Activated CD4-positive, alpha-beta T cell treated with anti-CD3 and anti-CD28 coated beads, Interleukin-2, Interleukin-4, amounts not matched to agents 100 ng/mL and 50 ng/mL, durations not matched to agents 16 hours and 8 hours (primary cell): ENCODE measurements around the gene CACNA1B.
"Not testable (repeated sequence)": the region's sequence is repeated elsewhere in the genome, so short reads cannot be mapped to it uniquely, and the experiment has no call there.

ENCODE experiments used
- DNase-seq: peaks from one replicate; pipeline ENCODE4 v3.0.0-alpha.2; 2020; ENCODE audit warnings: low spot score

The CACNA1B gene

DNA sequence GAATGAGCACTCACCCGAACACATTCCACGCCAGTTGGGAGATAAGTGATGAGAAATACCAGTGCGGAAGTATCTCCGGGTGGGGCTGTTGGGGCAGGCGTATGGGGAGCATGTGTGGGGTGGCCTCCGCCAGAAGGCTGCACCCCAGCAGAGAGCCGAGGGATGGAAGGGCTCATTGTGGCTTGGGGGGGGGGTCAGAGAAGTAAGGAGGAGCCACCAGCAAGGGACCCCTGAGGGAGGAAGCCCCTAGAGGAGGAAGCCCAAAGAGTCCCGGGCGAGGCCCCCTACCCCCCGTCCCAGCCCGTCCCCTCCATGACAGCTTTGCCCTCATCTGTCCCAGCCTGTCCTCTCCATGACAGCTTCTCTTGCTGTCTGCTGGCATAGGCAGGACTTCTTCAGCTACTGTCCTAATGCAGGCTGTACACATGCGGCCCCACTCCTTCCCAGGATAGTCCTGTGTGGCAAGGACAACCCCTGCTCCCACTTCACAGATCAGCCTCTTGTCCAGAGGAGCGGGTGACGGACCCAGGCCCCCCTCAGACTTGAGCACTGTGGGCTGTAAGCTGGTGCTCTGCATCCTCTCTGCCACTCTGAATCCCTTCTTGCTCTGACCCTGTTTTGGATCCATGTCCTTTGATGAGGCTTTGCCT, 239.6 kb downstream of the CACNA1B start:
- no peak for DNase-seq

DNA sequence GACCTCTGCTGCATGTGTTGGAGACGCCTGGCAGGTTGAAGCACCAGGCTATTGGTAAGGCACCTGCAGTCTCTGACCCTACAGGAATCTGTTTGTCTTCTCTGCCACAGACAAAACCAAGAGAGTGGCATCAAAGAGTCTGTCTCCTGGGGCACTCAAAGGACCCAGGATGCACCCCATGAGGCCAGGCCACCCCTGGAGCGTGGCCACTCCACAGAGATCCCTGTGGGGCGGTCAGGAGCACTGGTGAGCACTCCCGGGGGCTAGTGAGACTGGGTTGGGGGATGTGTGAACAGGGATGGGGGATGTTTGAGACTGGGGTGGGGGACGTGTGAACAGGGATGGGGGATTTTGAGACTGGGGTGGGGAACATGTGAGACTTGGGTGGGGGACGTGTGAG, 240.3 kb downstream of the CACNA1B start:
- no peak for DNase-seq

DNA sequence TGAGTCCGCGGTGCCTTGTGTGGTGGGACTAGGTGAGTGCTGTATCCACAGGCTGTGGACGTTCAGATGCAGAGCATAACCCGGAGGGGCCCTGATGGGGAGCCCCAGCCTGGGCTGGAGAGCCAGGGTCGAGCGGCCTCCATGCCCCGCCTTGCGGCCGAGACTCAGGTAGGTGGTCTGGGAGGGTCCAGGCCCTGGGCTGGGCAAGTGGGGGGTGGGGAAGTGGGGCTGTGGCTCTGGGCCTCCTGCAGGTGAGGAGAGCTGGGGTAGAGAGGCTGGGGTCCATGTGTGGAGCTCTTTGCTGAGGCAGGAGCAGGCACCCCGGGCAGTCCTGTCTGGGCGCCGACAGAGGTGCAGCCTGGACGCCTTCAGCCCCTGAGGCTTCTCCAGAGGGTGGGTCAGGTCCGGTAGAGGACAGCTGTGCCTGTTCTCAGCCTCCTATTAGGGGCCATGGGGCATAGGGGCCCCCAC, 241.1 kb downstream of the CACNA1B start:
- no peak for DNase-seq

DNA sequence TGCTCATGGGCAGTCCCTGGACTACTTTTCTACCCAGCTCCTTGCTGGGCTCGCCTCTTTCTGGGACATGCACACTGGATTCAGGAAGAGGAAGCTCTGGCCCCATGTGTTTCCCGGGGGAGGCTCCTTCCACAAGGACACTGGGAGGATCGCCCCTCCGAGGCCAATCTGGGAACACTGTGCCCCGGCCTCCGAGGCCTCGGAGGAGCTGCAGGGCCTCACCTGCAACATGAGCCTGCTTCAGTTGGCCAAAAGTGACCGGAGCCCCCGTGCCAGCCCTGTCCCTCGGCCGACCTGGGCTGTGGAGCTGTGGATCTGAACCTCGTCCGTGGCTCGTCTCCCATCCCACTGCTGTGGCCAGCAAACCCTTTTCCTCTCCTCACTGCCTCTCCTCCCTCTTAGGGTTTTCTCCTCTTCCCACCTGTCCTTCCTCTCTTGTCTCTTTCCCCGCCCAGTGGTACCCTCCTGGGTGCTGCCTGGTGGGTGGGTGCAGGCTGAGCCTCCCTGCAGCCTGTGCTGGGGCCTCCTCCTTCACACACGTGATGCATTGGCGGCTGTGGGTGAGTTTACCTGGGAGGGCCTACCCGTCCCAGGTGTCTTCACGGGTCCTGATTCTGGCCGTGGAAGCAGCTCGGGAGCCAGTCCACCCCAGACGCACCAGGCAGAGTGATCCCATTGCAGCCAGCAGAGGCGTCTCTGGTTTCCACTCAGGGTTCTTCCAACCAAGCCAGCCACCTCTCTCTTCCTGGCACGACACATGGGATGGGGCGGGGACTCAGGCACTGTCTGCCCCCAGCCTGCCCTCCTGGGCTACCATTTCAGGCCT, 241.8 kb downstream of the CACNA1B start:
- no peak for DNase-seq

DNA sequence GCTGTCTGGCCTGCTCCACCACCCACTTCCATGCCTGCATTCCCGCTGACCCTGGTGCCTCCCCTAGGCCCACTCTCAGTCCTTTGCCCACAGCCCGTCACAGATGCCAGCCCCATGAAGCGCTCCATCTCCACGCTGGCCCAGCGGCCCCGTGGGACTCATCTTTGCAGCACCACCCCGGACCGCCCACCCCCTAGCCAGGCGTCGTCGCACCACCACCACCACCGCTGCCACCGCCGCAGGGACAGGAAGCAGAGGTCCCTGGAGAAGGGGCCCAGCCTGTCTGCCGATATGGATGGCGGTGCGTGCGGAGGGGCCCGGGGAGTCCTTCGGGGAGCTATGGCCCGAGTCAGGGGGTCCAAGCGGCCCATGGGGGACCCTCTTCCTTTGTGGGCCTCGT, 242.5 kb downstream of the CACNA1B start:
- DNase-seq = no peak

DNA sequence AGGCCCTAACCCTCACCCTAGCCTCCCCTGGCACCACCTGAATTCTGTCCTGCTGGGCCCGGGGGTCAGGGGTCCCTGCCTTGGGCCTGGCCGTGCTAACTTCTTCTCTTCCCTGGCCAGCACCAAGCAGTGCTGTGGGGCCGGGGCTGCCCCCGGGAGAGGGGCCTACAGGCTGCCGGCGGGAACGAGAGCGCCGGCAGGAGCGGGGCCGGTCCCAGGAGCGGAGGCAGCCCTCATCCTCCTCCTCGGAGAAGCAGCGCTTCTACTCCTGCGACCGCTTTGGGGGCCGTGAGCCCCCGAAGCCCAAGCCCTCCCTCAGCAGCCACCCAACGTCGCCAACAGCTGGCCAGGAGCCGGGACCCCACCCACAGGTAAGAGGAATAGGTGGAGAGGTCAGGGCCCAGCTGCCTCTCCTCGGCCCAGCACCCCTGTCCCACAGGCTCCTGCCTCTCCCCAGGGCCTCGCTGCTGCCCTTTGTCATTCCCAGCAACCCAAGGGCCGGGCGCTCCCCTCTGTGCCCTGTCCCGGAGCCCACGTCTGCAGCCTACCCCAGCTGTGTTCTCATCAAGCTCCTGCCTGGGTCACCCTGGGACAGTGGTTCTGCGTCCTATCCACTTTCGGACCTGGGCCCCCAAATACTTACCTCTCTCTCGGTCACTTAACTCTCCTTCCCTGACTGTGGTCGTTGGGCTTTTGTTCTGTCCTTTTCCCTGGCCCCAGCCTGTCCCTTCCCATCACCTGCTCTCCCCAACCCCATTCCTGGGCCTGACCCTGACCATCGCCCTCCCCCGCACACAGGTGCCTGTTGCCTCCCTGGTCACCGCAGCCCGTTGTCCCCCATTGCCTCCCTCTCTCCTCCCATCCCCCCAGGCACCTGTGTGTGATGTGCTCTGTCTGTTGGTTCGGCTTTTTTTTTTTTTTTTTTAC, 243.2 kb downstream of the CACNA1B start:
- DNase-seq = no peak

DNA sequence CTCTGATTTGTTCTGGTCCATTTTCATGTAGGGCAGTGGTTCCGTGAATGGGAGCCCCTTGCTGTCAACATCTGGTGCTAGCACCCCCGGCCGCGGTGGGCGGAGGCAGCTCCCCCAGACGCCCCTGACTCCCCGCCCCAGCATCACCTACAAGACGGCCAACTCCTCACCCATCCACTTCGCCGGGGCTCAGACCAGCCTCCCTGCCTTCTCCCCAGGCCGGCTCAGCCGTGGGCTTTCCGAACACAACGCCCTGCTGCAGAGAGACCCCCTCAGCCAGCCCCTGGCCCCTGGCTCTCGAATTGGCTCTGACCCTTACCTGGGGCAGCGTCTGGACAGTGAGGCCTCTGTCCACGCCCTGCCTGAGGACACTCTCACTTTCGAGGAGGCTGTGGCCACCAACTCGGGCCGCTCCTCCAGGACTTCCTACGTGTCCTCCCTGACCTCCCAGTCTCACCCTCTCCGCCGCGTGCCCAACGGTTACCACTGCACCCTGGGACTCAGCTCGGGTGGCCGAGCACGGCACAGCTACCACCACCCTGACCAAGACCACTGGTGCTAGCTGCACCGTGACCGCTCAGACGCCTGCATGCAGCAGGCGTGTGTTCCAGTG, 244.0 kb downstream of the CACNA1B start:
- DNase-seq = no peak

DNA sequence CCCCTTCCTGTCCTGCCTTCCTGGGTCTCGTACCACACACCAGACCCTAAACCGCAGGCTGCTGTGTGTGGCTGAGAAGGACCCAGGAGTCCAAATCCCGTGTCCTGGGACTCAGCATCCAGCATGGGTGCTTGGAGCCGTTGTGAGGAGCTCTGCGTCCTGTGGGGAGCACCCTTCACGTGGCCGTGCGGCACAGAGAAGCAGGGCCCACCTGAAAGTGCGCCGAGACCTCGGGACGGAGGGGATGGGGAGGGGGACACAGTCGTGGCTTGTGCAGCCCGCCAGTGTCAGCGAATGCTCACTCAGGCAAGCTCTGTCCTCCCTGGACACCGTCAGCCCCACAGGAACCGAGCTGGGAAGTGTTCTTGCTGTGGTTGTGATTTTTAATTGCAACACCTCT, 244.6 kb downstream of the CACNA1B start:
- no peak for DNase-seq

DNA sequence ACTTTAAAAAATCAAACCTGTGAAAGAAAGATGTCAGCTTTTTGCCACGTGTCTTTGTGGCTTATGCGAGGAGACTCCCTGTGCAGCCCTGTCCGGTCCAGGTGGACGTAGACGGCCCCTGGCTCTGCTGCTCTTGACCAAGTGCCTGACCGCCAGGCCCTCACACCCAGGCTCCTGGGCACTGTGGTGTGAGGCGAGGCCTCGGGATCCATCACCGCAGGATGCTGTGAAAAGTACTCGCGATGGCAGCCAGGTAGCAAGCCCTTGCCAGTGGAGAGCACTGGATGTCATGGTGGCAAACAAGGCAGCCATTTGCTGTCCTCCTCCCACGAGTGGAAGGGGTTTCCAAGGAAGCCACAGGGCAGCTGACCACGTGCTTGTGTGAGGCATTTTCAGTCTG, 245.1 kb downstream of the CACNA1B start:
- no peak for DNase-seq

DNA sequence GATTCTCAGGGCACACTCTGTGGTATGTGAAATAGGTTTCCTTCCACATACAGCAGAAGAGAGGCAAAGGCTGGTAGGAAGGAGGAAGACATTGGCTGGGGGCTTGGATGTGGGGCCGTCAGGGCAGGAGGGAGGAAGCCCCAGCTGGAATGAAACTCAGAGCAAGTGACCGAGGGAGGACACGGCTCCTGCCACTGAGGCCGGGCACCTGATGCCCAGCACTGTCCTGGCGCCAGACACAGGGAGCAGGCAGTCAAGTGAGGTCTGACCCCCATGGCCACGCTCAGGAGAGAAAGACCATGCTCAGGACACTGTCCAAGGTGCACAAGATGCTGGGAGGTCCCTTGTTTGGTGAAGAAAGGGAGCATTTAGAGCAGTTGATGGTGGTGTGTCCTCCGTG, 245.5 kb downstream of the CACNA1B start:
- no peak for DNase-seq

DNA sequence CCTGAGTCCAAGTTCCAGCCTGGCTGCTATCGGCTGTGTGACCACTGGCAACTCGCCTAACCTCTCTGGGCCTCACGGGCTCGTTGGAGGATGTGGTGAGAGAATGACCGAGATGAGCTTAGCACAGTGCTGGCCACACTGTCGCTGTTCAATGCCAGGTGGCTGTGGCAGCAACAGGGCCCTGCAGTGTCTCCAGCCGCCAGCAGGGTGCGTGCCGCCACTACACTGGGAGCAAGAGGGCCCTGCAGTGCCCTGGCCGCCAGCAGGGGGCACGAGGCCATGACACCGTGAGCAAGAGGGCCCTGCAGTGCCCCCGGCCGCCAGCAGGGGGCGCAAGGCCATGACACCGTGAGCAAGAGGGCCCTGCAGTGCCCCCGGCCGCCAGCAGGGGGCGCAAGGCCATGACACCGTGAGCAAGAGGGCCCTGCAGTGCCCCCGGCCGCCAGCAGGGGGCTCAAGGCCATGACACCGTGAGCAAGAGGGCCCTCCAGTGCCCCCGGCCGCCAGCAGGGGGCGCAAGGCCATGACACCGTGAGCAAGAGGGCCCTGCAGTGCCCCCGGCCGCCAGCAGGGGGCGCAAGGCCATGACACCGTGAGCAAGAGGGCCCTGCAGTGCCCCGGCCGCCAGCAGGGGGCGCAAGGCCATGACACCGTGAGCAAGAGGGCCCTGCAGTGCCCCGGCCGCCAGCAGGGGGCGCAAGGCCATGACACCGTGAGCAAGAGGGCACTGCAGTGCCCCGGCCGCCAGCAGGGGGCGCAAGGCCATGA, 248.7 kb downstream of the CACNA1B start:
- DNase-seq = peak; percentile 82

DNA sequence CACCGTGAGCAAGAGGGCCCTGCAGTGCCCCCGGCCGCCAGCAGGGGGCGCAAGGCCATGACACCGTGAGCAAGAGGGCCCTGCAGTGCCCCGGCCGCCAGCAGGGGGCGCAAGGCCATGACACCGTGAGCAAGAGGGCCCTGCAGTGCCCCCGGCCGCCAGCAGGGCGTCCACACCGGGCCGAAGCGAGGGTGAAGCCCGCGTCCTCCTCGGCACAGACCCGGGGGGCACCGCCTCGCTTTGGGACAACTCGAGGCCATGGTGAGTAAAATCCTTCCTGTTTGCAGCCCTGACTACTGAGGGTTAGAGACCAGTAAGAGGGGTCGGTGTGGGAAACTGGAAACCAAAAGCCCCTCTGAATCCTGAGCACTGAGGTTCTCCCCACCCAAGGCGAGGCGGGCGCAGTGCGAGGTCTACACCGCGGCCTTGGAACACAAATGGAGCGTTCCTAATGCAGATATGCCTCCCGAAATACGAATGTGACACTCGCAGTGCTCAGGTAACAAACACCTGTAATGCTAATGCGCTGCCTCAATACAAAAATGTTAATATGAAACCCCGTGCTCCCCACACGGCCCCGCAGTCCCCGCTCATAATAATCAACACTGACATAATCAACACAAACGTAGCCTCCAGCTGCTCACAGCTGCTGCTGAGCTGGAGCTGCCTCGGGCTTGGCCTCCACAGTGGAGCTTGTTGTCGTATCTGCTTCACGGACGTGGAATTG, 249.4 kb downstream of the CACNA1B start:
- not testable (repeated sequence) for DNase-seq

DNA sequence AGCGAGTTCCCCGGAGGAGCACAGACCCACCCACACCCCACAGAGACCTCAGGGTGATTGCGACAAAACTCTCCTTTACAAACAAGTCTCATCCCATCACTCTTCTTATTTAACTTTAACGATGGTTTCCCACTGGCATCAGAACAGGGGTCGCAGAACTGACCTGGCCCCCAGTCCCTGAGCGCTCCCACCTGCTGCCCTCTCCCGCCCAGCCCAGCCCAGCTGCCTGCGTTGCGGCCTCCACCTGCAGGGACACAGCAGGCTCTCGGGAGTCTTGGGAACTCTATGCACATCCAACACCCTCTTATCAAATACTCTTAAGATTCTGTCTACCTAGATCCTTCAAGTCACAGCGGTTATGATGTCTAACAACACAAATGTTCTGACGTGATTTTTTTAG, 250.4 kb downstream of the CACNA1B start:
- DNase-seq = not testable (repeated sequence)

DNA sequence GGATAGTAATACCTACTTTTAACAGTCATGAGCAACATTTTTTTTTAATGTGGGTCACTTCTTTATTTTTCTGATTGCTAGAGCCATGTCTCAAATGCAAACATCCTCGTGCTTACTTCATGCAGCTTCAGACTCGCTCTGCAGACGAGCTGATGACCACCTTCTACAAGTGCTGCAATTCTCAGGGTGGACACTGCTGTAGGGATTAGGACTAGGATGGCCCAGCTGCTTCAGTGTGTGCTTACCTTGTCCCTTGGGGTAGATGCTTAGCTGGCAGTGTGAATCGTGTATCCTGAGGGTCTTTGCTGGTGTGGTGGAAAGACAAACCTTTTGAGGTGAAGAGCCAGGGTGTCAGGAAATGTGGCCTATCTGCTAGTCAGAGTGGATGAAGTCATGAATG, 251.7 kb downstream of the CACNA1B start:
- not testable (repeated sequence) for DNase-seq

DNA sequence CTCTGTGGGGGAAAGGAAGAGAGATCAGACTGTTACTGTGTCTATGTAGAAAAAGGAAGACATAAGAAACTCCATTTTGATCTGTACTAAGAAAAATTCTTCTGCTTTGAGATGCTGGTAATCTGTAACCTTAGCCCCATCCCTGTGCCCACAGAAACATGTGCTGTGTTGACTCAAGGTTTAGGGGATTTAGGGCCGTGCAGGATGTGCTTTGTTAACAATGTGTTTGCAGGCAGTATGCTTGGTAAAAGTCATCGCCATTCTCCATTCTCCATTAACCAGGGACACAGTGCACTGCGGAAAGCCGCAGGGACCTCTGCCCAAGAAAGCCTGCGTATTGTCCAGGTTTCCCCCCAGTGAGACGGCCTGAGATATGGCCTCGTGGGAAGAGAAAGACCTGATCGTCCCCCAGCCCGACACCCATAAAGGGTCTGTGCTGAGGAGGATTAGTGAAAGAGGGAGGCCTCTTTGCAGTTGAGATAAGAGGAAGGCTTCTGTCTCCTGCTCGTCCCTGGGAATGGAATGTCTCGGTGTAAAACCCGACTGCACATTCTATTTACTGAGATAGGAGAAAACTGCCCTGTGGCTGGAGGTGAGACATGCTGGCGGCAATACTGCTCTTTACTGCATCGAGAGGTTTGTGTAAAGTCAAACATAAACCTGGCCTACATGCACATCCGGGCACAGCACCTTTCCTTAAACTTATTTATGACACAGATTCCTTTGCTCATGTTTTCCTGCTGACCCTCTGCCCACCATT, 255.5 kb downstream of the CACNA1B start:
- DNase-seq = not testable (repeated sequence)

DNA sequence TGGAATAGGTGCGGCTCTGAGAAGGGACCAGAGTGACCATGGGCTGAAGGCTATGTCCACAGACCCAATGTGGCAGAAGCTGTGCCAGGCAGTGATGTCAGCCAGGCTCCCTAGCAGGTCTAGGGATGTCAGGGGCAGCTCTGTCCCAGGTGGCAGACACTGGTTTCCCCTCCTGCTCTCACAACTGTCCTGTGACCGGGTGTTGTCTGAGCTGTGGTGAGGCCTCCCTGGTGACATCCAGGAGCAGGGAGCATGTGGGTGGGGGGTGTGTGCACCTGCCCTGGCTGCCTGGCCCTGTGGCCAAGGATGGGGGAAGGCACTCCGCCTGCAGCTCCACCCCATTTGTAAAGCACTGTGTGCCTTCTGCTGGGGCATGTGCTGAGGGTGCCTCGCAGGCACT, 257.0 kb downstream of the CACNA1B start:
- DNase-seq = not testable (repeated sequence)

DNA sequence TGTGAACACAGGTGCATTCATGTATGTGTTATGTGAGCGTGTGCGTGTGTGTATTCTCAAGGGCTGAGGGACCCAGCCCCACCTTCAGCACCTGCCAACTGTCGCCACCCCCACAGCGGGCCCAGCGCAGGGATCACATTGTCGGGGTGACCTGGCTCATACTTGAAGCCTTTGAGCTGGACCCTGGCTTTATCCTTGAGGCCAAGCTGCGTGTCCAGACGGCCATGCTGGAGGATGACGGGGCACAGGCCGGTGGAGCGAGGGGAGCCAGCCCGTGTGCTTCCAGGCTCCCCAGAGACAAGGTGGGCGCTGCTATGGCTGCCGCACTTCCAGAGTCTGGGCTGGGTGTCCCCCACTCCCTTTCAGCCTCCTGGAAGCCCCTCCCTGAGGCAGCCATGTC, 261.5 kb downstream of the CACNA1B start:
- not testable (repeated sequence) for DNase-seq

DNA sequence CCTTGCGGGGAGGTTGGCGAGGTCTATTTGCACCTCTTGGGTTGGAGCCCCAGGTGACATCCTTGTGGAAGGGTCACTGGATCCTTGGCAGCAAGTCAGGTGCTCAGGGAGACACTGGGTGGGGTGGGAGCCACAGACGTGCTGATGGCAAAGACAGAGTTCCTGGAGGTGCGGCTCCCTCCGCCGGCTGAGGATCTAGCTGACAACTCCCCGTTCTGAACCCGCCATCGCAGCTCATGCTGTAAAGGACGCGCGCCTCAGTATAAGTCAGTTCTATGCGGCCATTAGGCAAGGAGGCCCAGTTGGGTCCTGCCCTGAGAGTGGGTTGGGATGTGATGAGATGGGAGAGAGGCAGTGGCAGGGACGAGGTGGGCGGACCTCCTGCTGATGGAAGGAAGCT, 263.4 kb downstream of the CACNA1B start:
- not testable (repeated sequence) for DNase-seq

DNA sequence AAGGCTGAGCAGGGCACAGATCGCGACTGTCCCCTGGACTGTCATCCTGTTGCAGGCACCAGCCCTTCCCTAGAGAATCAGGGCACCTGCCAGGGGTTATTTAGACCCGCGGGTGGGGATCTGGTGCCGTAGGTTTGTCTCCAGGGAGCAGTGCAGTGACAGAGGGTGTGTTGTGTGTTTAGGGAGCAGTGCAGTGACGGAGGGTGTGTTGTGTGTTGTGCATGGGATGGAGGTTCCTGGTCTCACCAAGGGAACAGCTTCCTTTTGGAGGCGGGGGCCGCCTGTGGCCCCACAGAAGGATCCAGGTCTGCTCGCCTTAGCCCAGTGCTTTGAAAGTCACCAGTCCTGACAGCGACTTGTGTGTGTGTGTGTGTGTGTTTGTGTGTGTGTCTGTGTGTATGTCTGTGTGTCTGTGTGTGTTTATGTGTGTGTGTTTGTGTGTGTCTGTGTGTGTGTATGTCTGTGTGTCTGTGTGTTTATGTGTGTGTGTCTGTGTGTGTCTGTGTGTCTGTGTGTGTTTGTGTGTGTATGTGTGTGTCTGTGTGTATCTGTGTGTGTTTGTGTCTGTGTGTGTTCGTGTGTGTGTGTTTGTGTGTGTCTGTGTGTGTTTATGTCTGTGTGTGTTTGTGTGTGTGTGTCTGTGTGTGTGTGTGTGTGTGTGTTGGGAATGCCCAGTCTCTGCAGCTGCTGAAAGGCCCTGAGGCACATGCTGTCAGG, 265.1 kb downstream of the CACNA1B start:
- not testable (repeated sequence) for DNase-seq
